Effector memory CD4-positive, alpha-beta T cell (primary cell): ENCODE data around the gene ZRANB2.
A peak's percentile ranks its signal among the peaks of the same experiment; 100 is the strongest.

Experiments used
- DNase-seq, 3 donors: peaks; one replicate each; pipeline ENCODE4 v3.0.0-alpha.2; 2020
- H3K27ac ChIP-seq: 2 replicates; pipeline ENCODE4 v1.7.0; 2013; ENCODE audit warnings: mild to moderate bottlenecking, low read length, moderate library complexity; ENCODE audit not compliant: insufficient read depth, poor library complexity, severe bottlenecking
- H3K27me3 ChIP-seq: replicated peaks from 2 replicates; pipeline ENCODE4 v1.7.0; 2013; ENCODE audit warnings: mild to moderate bottlenecking, low read length; ENCODE audit not compliant: insufficient read depth, control insufficient read depth, poor library complexity, severe bottlenecking
- H3K36me3 ChIP-seq: 2 replicates; pipeline ENCODE4 v1.7.0; 2013; ENCODE audit warnings: mild to moderate bottlenecking, low read length, moderate library complexity; ENCODE audit not compliant: control insufficient read depth, insufficient read depth
- H3K4me1 ChIP-seq: 2 replicates; pipeline ENCODE4 v1.7.0; 2013; ENCODE audit warnings: low read length, mild to moderate bottlenecking; ENCODE audit not compliant: control insufficient read depth, insufficient read depth, poor library complexity, severe bottlenecking
- H3K4me3 ChIP-seq: 2 replicates; pipeline ENCODE4 v1.7.0; 2013; ENCODE audit warnings: low read length, low read depth, mild to moderate bottlenecking; ENCODE audit not compliant: insufficient read depth, poor library complexity, severe bottlenecking
- H3K9me3 ChIP-seq: 2 replicates; pipeline ENCODE4 v1.7.0; 2013; ENCODE audit warnings: mild to moderate bottlenecking, low read length, moderate library complexity; ENCODE audit not compliant: control insufficient read depth

ZRANB2 gene

DNA sequence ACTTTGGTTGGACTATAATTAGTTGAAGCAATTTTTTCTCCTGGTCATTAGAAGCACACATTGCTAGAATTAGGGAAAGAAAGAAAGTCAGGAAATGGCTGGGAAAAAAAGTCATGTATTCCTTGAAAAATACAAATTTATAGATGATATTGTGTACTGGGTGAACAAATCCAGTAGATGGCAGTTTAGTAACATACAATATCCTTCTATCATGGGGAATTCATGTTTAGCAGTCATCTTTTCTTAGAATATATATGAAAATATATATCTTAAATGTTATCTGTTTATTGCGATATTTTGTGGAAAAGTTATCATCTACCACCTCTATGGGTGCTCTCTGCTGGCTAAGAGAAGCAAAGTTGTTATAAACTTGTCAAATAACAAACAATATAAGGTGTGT, 13.1 kb upstream of the ZRANB2 start:
- Histone ChIP-seq H3K36me3 (no peaks in the 10 kb centered on the region), H3K27me3 (no peaks in the 10 kb centered on the region), H3K27ac (no peak overlapping the region), H3K4me3 (no peak overlapping the region), H3K4me1 (no peaks in the 10 kb centered on the region), H3K9me3 (no peaks in the 10 kb centered on the region)
- DNase-seq = no peak

DNA sequence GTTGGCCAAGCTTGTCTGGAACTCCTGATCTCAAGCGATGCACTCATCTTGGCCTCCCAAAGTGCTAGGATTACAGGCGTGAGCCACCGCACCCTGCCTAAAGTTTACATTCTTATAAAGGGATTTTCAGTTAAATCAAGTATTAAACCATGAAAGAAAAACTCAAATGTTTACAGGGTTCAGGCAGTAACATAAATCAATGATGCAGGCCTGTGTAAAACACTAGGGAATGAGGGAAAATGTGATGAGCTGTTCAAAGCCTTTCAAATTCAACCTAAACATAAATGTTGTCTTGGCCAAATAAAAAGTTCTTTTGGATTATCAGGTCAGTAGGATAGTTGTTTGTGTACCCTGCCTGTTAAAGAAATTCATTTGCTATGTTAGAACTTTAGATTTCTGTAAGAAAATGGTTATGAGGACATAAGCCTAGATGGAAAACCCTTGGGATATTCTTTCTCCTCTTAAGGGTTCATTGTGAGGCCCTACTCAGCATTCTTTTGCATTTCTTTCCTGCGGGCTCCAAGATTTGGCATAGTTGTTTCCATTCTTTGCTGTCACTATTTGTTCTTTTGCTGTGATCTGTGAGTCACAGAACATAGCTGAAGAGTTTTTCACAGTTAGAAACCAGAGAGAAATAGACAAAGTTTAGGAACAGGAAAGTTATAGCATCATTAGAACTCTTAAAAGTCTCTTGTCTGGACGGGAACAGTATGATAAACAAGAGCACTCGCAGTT, 8.9 kb upstream of the ZRANB2 start:
- no peak for DNase-seq
- no peak overlapping the region for H3K27ac ChIP-seq
- no peak overlapping the region for H3K4me3 ChIP-seq
- H3K27me3 ChIP-seq = no peaks in the 10 kb centered on the region
- no peaks in the 10 kb centered on the region for H3K9me3 ChIP-seq
- no peaks in the 10 kb centered on the region for H3K4me1 ChIP-seq
- H3K36me3 ChIP-seq = no peaks in the 10 kb centered on the region

DNA sequence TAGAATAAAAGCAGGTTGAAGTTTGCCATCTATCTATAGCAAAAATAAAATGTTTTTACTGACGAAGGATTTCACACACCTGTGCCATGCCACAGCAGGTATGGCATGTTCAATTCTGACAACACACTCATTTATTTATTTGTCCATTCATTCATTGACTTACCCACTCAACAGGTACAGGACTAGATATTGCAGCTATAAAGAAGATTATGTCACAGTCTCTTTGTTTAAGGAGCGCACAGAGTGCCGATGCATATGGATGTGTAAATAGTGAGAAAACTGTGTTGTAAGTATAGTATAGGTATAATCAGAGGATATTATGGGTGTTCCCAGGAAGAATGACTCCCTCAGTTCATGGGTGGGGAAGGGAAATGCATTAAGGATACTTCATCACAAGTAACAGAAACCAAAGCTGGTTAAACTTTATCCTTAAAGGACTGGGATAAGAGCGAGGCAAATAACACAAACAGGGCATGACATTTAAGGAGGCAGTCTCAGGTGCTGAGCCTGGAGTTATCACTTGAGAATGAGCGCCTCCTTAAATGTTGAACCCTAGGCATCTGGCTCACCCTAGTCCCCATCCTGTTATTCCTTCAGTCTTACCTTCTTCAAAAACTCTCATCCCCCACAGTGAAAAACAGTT, 7.9 kb upstream of the ZRANB2 start:
- no peaks in the 10 kb centered on the region for H3K4me1 ChIP-seq
- no peaks in the 10 kb centered on the region for H3K9me3 ChIP-seq
- no peaks in the 10 kb centered on the region for H3K27me3 ChIP-seq
- no peak overlapping the region for H3K27ac ChIP-seq
- no peak for DNase-seq
- H3K36me3 ChIP-seq = no peaks in the 10 kb centered on the region
- no peak overlapping the region for H3K4me3 ChIP-seq

DNA sequence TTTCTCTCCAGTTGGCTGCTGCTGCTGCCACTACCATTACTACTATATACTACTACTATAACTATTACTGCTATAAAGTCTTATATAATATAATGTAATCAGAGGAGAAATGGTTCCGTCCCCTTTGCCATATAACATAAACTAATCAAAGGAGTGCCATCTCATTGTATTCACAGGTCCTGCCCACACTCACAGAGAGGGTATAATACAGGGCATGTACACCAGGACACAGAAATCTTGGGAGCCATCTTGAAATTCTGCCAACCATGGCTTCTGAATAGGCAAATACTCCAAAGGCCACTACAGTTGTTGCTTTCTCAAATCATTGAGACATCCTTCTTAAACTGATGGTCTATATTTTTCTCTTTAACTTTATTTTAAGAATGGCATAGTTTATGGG, 6.9 kb upstream of the ZRANB2 start:
- H3K4me1 ChIP-seq = no peaks in the 10 kb centered on the region
- H3K4me3 ChIP-seq = no peak overlapping the region
- no peaks in the 10 kb centered on the region for H3K27me3 ChIP-seq
- H3K9me3 ChIP-seq = no peaks in the 10 kb centered on the region
- no peak overlapping the region for H3K27ac ChIP-seq
- no peak for DNase-seq
- H3K36me3 ChIP-seq = no peaks in the 10 kb centered on the region

DNA sequence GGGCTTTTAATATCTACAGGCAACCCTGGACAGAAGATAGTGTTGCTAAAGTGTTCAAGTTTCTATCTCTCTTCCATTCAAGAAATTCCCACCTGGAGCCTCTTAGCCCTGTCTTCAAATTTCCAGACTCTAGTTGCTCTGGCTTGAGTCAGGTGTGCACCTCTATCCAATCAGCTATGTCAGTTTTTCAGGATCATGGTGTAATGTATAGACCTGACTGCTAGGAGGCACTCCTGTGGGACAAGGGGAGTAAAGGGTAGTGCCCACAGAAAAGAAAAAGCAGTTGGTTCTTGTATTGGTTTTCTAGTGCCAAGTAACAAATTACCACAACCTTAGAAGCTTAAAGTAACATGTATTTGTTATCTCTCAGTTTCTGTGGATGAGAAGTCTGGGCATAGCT, 6.2 kb upstream of the ZRANB2 start:
- no peaks in the 10 kb centered on the region for H3K9me3 ChIP-seq
- H3K27ac ChIP-seq = no peak overlapping the region
- H3K36me3 ChIP-seq = no peaks in the 10 kb centered on the region
- H3K4me3 ChIP-seq = no peak overlapping the region
- H3K27me3 ChIP-seq = no peaks in the 10 kb centered on the region
- DNase-seq = no peak
- no peaks in the 10 kb centered on the region for H3K4me1 ChIP-seq

DNA sequence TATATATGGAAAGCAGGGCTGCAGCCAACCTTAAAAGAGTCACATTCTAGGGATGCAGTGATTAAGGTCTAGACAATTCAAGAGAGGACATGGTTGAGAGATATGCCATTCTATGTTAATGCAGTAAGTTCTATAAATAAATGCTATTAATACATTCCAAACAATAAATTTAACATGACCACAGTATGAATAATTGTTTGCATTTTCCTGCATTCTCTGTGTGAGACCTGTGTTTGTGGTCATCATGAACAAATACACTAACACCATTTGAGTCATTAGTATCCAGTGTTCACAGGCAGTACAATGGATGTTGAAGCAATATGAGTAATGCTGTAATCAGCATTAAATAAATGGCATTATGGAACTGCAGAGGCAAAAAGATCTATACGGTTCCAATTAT, 5.5 kb upstream of the ZRANB2 start:
- Histone ChIP-seq H3K27ac (no peak overlapping the region), H3K36me3 (no peaks in the 10 kb centered on the region), H3K9me3 (no peaks in the 10 kb centered on the region), H3K4me3 (no peak overlapping the region), H3K27me3 (no peaks in the 10 kb centered on the region), H3K4me1 (no peaks in the 10 kb centered on the region)
- no peak for DNase-seq

DNA sequence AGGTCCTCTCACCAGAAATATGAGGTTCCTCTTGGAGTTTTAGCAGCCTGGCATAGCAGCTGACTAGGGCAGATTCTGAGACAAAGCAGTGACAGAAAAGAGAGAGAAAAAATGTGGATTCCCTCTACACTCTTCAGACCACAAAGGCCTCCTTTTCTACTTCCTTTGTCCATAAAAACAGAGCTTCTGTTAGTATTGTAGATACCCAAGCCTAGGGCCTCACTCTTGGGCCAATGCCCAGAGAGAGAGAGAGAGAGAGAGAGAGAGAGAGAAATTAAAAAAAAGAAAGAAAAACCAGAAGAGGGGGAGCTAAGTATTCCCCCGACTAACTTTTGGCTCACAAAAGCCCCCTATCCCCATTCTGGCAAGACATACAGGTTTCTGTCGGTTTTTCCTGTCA, 2.4 kb upstream of the ZRANB2 start:
- peaks cover 3% of the 10 kb centered on the region for H3K36me3 ChIP-seq
- H3K9me3 ChIP-seq = no peaks in the 10 kb centered on the region
- no peak for DNase-seq

DNA sequence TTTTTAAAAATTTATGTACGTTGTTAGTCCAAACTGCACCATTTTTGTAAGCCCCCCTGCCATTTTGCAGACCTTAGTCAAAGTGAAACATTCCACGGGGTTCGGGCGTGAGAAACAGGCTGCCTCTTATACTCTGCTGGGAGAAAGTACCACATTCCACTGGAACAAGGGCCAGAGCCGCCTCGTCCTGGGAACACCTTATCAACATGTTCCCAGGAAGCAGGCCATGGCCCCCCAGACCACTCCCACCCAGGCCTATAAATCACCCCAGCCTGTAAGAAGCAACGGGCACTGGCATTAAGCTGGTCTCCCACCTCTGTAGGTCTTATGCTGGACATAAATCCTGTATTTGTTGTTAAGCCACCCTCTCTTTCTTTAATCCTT, 854 bp upstream of the ZRANB2 start:
- Histone ChIP-seq H3K36me3 (peaks cover 16% of the 10 kb centered on the region), H3K4me3 (peak overlapping the region; percentile 98), H3K9me3 (no peaks in the 10 kb centered on the region), H3K27ac (peak overlapping the region; percentile 98), H3K27me3 (no peaks in the 10 kb centered on the region), H3K4me1 (peaks cover 8% of the 10 kb centered on the region)
- DNase-seq = no peak

More for the DNA sequence above, 2.4 kb upstream of the ZRANB2 start:
- Histone ChIP-seq H3K4me1 (peaks cover 8% of the 10 kb centered on the region), H3K4me3 (no peak overlapping the region), H3K27ac (no peak overlapping the region), H3K27me3 (no peaks in the 10 kb centered on the region)

DNA sequence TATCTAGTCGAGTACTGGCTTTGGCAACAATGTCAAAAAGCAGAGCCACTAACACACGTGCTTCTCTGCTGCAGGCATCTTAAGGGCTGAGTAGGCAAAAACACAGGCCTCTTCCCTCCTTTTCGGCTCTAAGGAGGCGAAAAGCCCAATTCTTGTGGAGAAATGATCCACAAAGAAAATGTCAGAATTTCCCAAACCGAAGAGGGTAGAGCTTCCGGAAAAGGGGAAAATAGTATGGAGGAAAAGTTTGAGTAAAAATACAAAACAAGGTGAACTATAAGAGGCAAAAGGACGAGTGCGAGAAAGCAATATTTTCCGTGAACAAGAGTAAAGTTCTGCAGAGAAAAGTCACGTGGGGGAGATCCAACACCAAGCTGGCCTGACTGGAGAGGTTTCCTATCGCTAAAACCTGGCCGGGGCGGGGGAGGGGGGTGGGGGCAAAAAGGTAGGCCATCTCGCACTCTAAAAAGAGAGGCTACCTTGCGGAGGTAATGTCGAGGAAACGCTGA, 551 bp downstream of the ZRANB2 start:
- Histone ChIP-seq H3K27me3 (no peaks in the 10 kb centered on the region), H3K4me1 (peaks cover 8% of the 10 kb centered on the region), H3K27ac (peak overlapping the region; percentile 98), H3K4me3 (peak overlapping the region; percentile 98), H3K9me3 (no peaks in the 10 kb centered on the region), H3K36me3 (peaks cover 29% of the 10 kb centered on the region)
- no peak for DNase-seq

DNA sequence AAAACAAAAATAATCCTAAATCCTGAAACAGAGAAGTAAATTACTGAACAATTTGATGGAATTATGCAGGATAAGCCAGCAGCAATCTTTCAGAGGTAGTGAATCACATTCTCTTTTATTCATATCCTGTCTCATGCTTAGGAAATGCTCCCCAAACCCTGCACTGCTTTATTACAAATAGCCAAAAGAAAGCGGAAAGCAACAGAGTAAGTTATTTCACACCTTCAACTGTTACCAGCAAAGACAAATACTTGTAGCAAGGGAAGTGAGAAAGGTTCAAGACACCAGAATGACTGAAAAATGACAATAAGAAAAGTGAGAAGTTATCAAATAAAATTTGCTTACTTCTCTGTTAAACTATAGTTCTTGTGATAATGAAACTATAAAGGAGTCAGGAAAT, 6.2 kb downstream of the ZRANB2 start:
- no peak for DNase-seq
- Histone ChIP-seq H3K9me3 (no peaks in the 10 kb centered on the region), H3K4me1 (peaks cover 1% of the 10 kb centered on the region), H3K27me3 (no peaks in the 10 kb centered on the region), H3K27ac (no peak overlapping the region), H3K4me3 (no peak overlapping the region), H3K36me3 (peaks cover 76% of the 10 kb centered on the region)
